ENCODE data around the gene G6PC3.

G6PC3 gene

DNA sequence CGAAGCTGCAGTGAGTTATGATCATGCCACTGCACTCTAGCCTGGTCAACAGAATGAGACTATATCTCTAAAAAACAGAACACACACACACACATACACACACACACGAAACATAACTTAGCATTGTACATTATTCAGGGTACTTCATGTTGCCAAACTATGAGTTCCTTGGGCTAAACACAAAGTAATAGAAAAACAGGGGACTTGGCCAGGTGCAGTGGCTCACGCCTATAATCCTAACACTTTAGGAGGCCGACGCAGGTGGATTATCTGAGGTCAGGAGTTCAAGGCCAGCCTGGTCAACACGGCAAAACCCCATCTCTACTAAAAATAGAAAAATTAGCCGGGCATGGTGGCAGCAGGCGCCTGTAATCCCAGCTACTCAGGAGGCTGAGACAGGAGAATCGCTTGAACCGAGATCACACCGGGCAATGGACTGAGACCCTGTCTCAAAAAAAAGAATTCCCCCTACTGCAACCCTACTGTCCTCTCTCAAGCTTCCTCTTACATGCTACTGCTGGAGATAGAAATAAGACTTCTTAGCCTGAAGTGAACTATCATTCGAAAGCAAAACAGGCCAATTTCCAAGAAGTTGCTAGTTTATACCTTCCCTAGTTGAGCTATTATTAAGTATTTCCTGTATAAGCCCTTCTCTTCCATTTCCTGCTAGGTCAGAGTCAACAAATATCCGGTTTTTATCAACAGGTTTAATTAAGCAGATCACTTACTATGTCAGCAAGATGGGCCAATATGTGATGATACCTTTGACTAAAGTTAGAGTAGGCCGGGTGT lies 11.2 kb upstream of the G6PC3 start:
- peaks cover 7% of the 10 kb centered on the region for H3K79me1 ChIP-seq (ENCODE audit: low read depth, low read length)
- H3K23ac ChIP-seq (ENCODE audit: low read depth, low read length, poor library complexity) = no peak overlapping the region
- no peak overlapping the region for H3K4ac ChIP-seq (ENCODE audit: low read length)
- no peak overlapping the region for H3K18ac ChIP-seq (ENCODE audit: low read length)
- no peak overlapping the region for H2BK5ac ChIP-seq (ENCODE audit: low read length)
- no CpG with 5 or more reads among the region's 14 CpGs for WGBS, 2 donors (ENCODE audit: extremely low coverage in 2 of 2, insufficient read length in 2 of 2, insufficient replicate concordance in 1 of 2)
- no peaks in the 10 kb centered on the region for H3K4me1 ChIP-seq (ENCODE audit: control insufficient read depth in 2 of 2, insufficient read depth in 1 of 2, low read depth in 1 of 2, low read length in 2 of 2)
- H3K36me3 ChIP-seq (replicated peaks in 1 of 2; ENCODE audit: control insufficient read depth in 2 of 2, insufficient read depth in 2 of 2, low read length in 2 of 2) = peaks cover 26 to 86% of the 10 kb centered on the region in 2 donors
- no peak overlapping the region for H3K27ac ChIP-seq (replicated peaks; ENCODE audit: low read length)
- H3K9me3 ChIP-seq (replicated peaks in 1 of 2; ENCODE audit: control insufficient read depth in 2 of 2, insufficient read depth in 1 of 2, low read depth in 1 of 2, low read length in 2 of 2) = no peaks in the 10 kb centered on the region
- H4K8ac ChIP-seq (ENCODE audit: low read depth, low read length) = no peak overlapping the region
- no peak overlapping the region for H3K4me3 ChIP-seq (ENCODE audit: low read length in 2 of 2)
- H2BK120ac ChIP-seq (ENCODE audit: low read depth, low read length) = no peak overlapping the region
- no peak overlapping the region for H3K4me2 ChIP-seq (ENCODE audit: insufficient read depth, low read length, poor library complexity, severe bottlenecking)
- no peaks in the 10 kb centered on the region for H3K27me3 ChIP-seq (ENCODE audit: control insufficient read depth in 3 of 3, insufficient read depth in 3 of 3, low read depth in 1 of 3, low read length in 3 of 3)
- H2AFZ ChIP-seq (ENCODE audit: low read length) = no peak overlapping the region
- H2AK5ac ChIP-seq (ENCODE audit: low read depth, low read length) = no peak overlapping the region
- no peak overlapping the region for H4K91ac ChIP-seq (ENCODE audit: low read depth, low read length, poor library complexity)
- H2BK12ac ChIP-seq (ENCODE audit: low read length) = no peak overlapping the region
- H2BK15ac ChIP-seq (ENCODE audit: low read length) = no peak overlapping the region
- DNase-seq (ENCODE audit: low spot score) = no peak
- no peak overlapping the region for H3K14ac ChIP-seq (ENCODE audit: low read length)
- H3K9ac ChIP-seq (ENCODE audit: low read depth, low read length, poor library complexity) = no peak overlapping the region

DNA sequence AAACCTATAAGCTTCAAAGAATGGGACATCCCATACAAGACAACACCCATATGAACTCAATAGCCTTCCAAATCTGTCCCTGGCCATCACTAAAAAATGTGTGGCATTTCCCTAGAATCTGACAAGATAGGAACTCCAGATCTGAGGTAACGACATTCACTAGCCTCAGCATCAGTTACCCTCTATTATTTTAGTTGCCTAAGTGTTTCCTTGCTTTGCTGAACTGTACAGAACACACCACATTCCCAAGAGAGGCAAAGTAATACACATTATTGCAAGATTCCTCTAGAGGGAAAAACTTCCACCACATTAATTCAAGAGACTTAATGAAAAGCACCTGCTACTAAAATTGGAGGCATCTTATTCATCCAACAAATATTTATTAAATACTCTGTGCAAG lies 9.1 kb upstream of the G6PC3 start:
- Histone ChIP-seq H3K4me3 (ENCODE audit: low read length in 2 of 2) (no peak overlapping the region), H3K18ac (ENCODE audit: low read length) (no peak overlapping the region), H3K9ac (ENCODE audit: low read depth, low read length, poor library complexity) (no peak overlapping the region), H3K14ac (ENCODE audit: low read length) (no peak overlapping the region), H4K91ac (ENCODE audit: low read depth, low read length, poor library complexity) (no peak overlapping the region), H3K9me3 (replicated peaks in 1 of 2; ENCODE audit: control insufficient read depth in 2 of 2, insufficient read depth in 1 of 2, low read depth in 1 of 2, low read length in 2 of 2) (no peaks in the 10 kb centered on the region), H3K4me1 (ENCODE audit: control insufficient read depth in 2 of 2, insufficient read depth in 1 of 2, low read depth in 1 of 2, low read length in 2 of 2) (peaks cover 0 to 2% of the 10 kb centered on the region in 2 donors), H3K36me3 (replicated peaks in 1 of 2; ENCODE audit: control insufficient read depth in 2 of 2, insufficient read depth in 2 of 2, low read length in 2 of 2) (peaks cover 20 to 72% of the 10 kb centered on the region in 2 donors), H3K27ac (replicated peaks; ENCODE audit: low read length) (no peak overlapping the region), H2AK5ac (ENCODE audit: low read depth, low read length) (no peak overlapping the region), H2AFZ (ENCODE audit: low read length) (no peak overlapping the region), H2BK5ac (ENCODE audit: low read length) (no peak overlapping the region), H3K79me1 (ENCODE audit: low read depth, low read length) (peaks cover 7% of the 10 kb centered on the region), H3K4ac (ENCODE audit: low read length) (no peak overlapping the region), H2BK15ac (ENCODE audit: low read length) (no peak overlapping the region), H3K23ac (ENCODE audit: low read depth, low read length, poor library complexity) (no peak overlapping the region), H2BK12ac (ENCODE audit: low read length) (no peak overlapping the region), H4K8ac (ENCODE audit: low read depth, low read length) (no peak overlapping the region), H2BK120ac (ENCODE audit: low read depth, low read length) (no peak overlapping the region), H3K4me2 (ENCODE audit: insufficient read depth, low read length, poor library complexity, severe bottlenecking) (no peak overlapping the region), H3K27me3 (ENCODE audit: control insufficient read depth in 3 of 3, insufficient read depth in 3 of 3, low read depth in 1 of 3, low read length in 3 of 3) (no peaks in the 10 kb centered on the region)
- no CpG with 5 or more reads among the region's 1 CpG for WGBS, 2 donors (ENCODE audit: extremely low coverage in 2 of 2, insufficient read length in 2 of 2, insufficient replicate concordance in 1 of 2)
- no peak for DNase-seq (ENCODE audit: low spot score)

DNA sequence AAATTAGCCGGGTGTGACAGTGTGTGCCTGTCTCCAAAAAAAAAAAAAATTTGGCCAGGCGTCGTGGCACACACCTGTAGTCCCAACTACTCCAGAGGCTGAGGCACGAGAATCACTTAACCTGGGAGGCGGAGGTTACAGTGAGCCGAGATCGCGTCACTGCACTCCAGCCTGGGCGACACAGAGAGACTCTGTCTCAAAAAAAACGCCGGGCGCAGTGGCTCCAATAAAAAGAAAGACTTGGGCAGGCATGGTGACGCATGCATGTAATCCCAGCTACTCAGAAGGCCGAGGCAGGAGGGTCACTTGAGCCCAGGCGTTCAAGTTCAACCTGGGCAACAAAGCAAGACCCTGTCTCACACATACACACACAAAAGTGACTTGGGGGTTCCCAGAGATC lies 7.7 kb upstream of the G6PC3 start:
- no peak for DNase-seq (ENCODE audit: low spot score)

DNA sequence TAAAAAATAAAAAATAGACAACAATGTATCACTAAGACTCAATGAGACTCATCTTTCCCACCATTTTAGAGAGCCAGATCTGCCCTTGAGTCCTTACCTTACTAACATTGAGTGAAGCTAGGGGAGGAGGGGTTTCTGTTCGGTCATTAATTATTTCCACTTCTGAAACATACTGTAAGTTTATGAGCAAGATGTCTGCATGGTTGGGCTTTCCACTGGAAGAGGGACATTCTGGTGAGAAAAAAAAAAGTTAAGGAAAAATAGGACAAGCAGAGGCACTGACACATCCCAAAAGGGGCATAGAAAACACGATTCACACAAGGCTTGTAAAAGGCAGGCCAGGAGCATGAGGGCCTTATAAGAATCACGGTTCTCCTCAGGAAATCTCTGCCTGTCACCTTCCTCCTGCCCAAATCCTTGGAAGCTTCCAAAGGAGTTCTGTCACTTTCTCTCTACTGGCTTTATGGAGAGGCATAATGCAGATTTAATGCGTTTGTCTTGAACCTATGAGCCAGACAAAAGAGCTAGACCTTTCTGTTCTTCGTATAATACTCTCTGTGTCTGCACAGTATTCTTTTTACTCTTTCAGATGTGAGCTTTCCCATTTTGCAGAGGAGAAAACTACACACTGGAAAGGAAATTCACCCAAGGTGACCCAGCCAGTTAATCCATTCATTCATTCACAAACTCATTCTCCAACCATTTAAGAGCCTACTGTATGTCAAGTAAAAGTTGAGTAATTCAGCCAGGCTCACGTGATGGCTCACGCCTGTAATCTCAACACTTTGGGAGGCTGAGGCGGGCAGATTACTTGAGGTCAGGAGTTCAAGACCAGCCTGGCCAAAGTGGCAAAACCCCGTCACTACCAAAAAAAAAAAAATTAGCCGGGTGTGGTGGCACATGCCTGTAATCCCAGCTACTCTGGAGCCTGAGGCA lies 6.6 kb upstream of the G6PC3 start:
- Histone ChIP-seq H3K36me3 (replicated peaks in 1 of 2; ENCODE audit: control insufficient read depth in 2 of 2, insufficient read depth in 2 of 2, low read length in 2 of 2) (peaks cover 13 to 52% of the 10 kb centered on the region in 2 donors), H4K91ac (ENCODE audit: low read depth, low read length, poor library complexity) (no peak overlapping the region), H3K4me1 (ENCODE audit: control insufficient read depth in 2 of 2, insufficient read depth in 1 of 2, low read depth in 1 of 2, low read length in 2 of 2) (peaks cover 0 to 2% of the 10 kb centered on the region in 2 donors), H3K27ac (replicated peaks; ENCODE audit: low read length) (no peak overlapping the region), H3K18ac (ENCODE audit: low read length) (no peak overlapping the region), H3K9me3 (replicated peaks in 1 of 2; ENCODE audit: control insufficient read depth in 2 of 2, insufficient read depth in 1 of 2, low read depth in 1 of 2, low read length in 2 of 2) (no peaks in the 10 kb centered on the region), H2BK12ac (ENCODE audit: low read length) (no peak overlapping the region), H3K79me1 (ENCODE audit: low read depth, low read length) (peaks cover 7% of the 10 kb centered on the region), H3K4me3 (ENCODE audit: low read length in 2 of 2) (no peak overlapping the region), H2BK5ac (ENCODE audit: low read length) (no peak overlapping the region), H3K23ac (ENCODE audit: low read depth, low read length, poor library complexity) (no peak overlapping the region), H4K8ac (ENCODE audit: low read depth, low read length) (no peak overlapping the region), H3K14ac (ENCODE audit: low read length) (no peak overlapping the region), H3K27me3 (ENCODE audit: control insufficient read depth in 3 of 3, insufficient read depth in 3 of 3, low read depth in 1 of 3, low read length in 3 of 3) (no peaks in the 10 kb centered on the region), H2AK5ac (ENCODE audit: low read depth, low read length) (no peak overlapping the region), H3K4me2 (ENCODE audit: insufficient read depth, low read length, poor library complexity, severe bottlenecking) (no peak overlapping the region), H2BK15ac (ENCODE audit: low read length) (no peak overlapping the region), H3K9ac (ENCODE audit: low read depth, low read length, poor library complexity) (no peak overlapping the region), H2BK120ac (ENCODE audit: low read depth, low read length) (no peak overlapping the region), H2AFZ (ENCODE audit: low read length) (no peak overlapping the region), H3K4ac (ENCODE audit: low read length) (no peak overlapping the region)
- no CpG with 5 or more reads among the region's 10 CpGs for WGBS, 2 donors (ENCODE audit: extremely low coverage in 2 of 2, insufficient read length in 2 of 2, insufficient replicate concordance in 1 of 2)
- no peak for DNase-seq (ENCODE audit: low spot score)

More for the DNA sequence above, 7.7 kb upstream of the G6PC3 start:
- no peak overlapping the region for H3K14ac ChIP-seq (ENCODE audit: low read length)
- peaks cover 0 to 2% of the 10 kb centered on the region in 2 donors for H3K4me1 ChIP-seq (ENCODE audit: control insufficient read depth in 2 of 2, insufficient read depth in 1 of 2, low read depth in 1 of 2, low read length in 2 of 2)
- no peak overlapping the region for H3K9ac ChIP-seq (ENCODE audit: low read depth, low read length, poor library complexity)
- peaks cover 7% of the 10 kb centered on the region for H3K79me1 ChIP-seq (ENCODE audit: low read depth, low read length)
- no peak overlapping the region for H2BK12ac ChIP-seq (ENCODE audit: low read length)
- no CpG with 5 or more reads among the region's 15 CpGs for WGBS, 2 donors (ENCODE audit: extremely low coverage in 2 of 2, insufficient read length in 2 of 2, insufficient replicate concordance in 1 of 2)
- no peak overlapping the region for H2BK5ac ChIP-seq (ENCODE audit: low read length)
- no peaks in the 10 kb centered on the region for H3K27me3 ChIP-seq (ENCODE audit: control insufficient read depth in 3 of 3, insufficient read depth in 3 of 3, low read depth in 1 of 3, low read length in 3 of 3)
- no peak overlapping the region for H3K27ac ChIP-seq (replicated peaks; ENCODE audit: low read length)
- H4K8ac ChIP-seq (ENCODE audit: low read depth, low read length) = no peak overlapping the region
- H3K23ac ChIP-seq (ENCODE audit: low read depth, low read length, poor library complexity) = no peak overlapping the region
- H3K4ac ChIP-seq (ENCODE audit: low read length) = no peak overlapping the region
- no peaks in the 10 kb centered on the region for H3K9me3 ChIP-seq (replicated peaks in 1 of 2; ENCODE audit: control insufficient read depth in 2 of 2, insufficient read depth in 1 of 2, low read depth in 1 of 2, low read length in 2 of 2)
- no peak overlapping the region for H2BK15ac ChIP-seq (ENCODE audit: low read length)
- H3K4me3 ChIP-seq (ENCODE audit: low read length in 2 of 2) = no peak overlapping the region
- H2BK120ac ChIP-seq (ENCODE audit: low read depth, low read length) = no peak overlapping the region
- no peak overlapping the region for H2AFZ ChIP-seq (ENCODE audit: low read length)
- H4K91ac ChIP-seq (ENCODE audit: low read depth, low read length, poor library complexity) = no peak overlapping the region
- no peak overlapping the region for H3K4me2 ChIP-seq (ENCODE audit: insufficient read depth, low read length, poor library complexity, severe bottlenecking)
- H2AK5ac ChIP-seq (ENCODE audit: low read depth, low read length) = no peak overlapping the region
- no peak overlapping the region for H3K18ac ChIP-seq (ENCODE audit: low read length)
- H3K36me3 ChIP-seq (replicated peaks in 1 of 2; ENCODE audit: control insufficient read depth in 2 of 2, insufficient read depth in 2 of 2, low read length in 2 of 2) = peaks cover 20 to 60% of the 10 kb centered on the region in 2 donors
